IMR-90 (cell line): Measurements from ENCODE around the gene NOS2. TPM values are rescaled to one million over a fixed set of nuclear protein-coding genes. Genes with fewer than 3 reads are reported as not detected.
"Not testable (repeated sequence)": the region's sequence is repeated elsewhere in the genome, so short reads cannot be mapped to it uniquely, and the experiment has no call there.

Source experiments
- ATAC-seq: fragments of 200-7000 bp; cut with Tn5 transposase; 2 replicates; pipeline ENCODE4 v1.9.1; 2020; ENCODE audit warnings: low read depth, mild to moderate bottlenecking, moderate library complexity
- BruUV-seq: library from RNA; stranded (reverse); fragments of 400-500 nt; replicated peaks from 2 replicates; lab custom pipeline; 2021; lab: Mats Ljungman, UMichigan
- CTCF ChIA-PET: fragments of 300-600 bp; formaldehyde crosslinking; extraction: SDS; loops from one replicate; lab custom pipeline; 2021; ENCODE audit warnings: antibody characterized with exemption; lab: Yijun Ruan, JAX
- POLR2A ChIA-PET: fragments of 300-600 bp; sonication (Branson Sonifier 250); formaldehyde crosslinking; loops from one replicate; lab custom pipeline; 2022; ENCODE audit warnings: antibody characterized with exemption; ENCODE audit not compliant: unreplicated experiment; lab: Charles Lee
- DNase-seq: peaks from one replicate; pipeline ENCODE4 v3.0.0; 2013
- H2AFZ ChIP-seq: replicated peaks from 2 replicates; pipeline ENCODE3; 2013; ENCODE audit warnings: low read length, mild to moderate bottlenecking; ENCODE audit not compliant: poor library complexity
- H2AK5ac ChIP-seq: 2 replicates; pipeline ENCODE4 v1.6.1; 2013; ENCODE audit warnings: low read depth, low read length, inconsistent platforms
- H2AK9ac ChIP-seq: replicated peaks from 2 replicates; pipeline ENCODE3; 2013; ENCODE audit warnings: mild to moderate bottlenecking, low read depth, low read length, moderate library complexity; ENCODE audit not compliant: poor library complexity
- H2BK120ac ChIP-seq: 2 replicates; pipeline ENCODE4 v1.6.1; 2013; ENCODE audit warnings: low read depth, low read length, inconsistent platforms
- H2BK15ac ChIP-seq: 3 replicates; pipeline ENCODE4 v1.6.1; 2013; ENCODE audit warnings: low read depth, low read length, inconsistent platforms
- H2BK20ac ChIP-seq: 2 replicates; pipeline ENCODE4 v1.6.1; 2013; ENCODE audit warnings: low read depth, mild to moderate bottlenecking, inconsistent platforms, low read length, moderate library complexity
- H2BK5ac ChIP-seq: 2 replicates; pipeline ENCODE4 v1.6.1; 2013; ENCODE audit warnings: mild to moderate bottlenecking, low read depth, low read length, inconsistent platforms; ENCODE audit not compliant: poor library complexity, severe bottlenecking
- H3K14ac ChIP-seq: replicated peaks from 2 replicates; pipeline ENCODE4 v1.6.1; 2013; ENCODE audit warnings: low read depth, low read length, inconsistent platforms
- H3K18ac ChIP-seq: 2 replicates; pipeline ENCODE4 v1.6.1; 2013; ENCODE audit warnings: low read depth, low read length, control low read depth
- H3K23ac ChIP-seq: 2 replicates; pipeline ENCODE4 v1.6.1; 2013; ENCODE audit warnings: low read depth, low read length, inconsistent platforms
- H3K27ac ChIP-seq: 2 replicates; pipeline ENCODE4 v1.5.1; 2013; ENCODE audit warnings: mild to moderate bottlenecking, control low read depth, low read length; ENCODE audit not compliant: insufficient read depth
- H3K27me3 ChIP-seq: 2 replicates; pipeline ENCODE4 v1.6.1; 2013; ENCODE audit warnings: low read length; ENCODE audit not compliant: control insufficient read depth, insufficient read depth
- H3K36me3 ChIP-seq: 2 replicates; pipeline ENCODE4 v1.6.1; 2013; ENCODE audit warnings: low read length, mixed read lengths; ENCODE audit not compliant: control insufficient read depth, insufficient read depth
- H3K4ac ChIP-seq: 2 replicates; pipeline ENCODE4 v1.6.1; 2013; ENCODE audit warnings: low read depth, low read length, inconsistent platforms
- H3K4me1 ChIP-seq: 2 replicates; pipeline ENCODE4 v1.6.1; 2013; ENCODE audit warnings: low read length, mixed read lengths; ENCODE audit not compliant: control insufficient read depth, insufficient read depth
- H3K4me2 ChIP-seq: 2 replicates; pipeline ENCODE4 v1.6.1; 2013; ENCODE audit warnings: low read depth, mild to moderate bottlenecking, control low read depth, low read length, moderate library complexity
- H3K4me3 ChIP-seq: 2 replicates; pipeline ENCODE4 v1.5.1; 2013; ENCODE audit warnings: low read depth, mild to moderate bottlenecking, control low read depth, low read length, moderate library complexity; ENCODE audit not compliant: insufficient read depth
- H3K56ac ChIP-seq: 2 replicates; pipeline ENCODE4 v1.6.1; 2013; ENCODE audit warnings: low read length, inconsistent platforms; ENCODE audit not compliant: insufficient read depth; ENCODE audit errors: extremely low read depth
- H3K79me1 ChIP-seq, 2 experiments: 2 replicates each; pipeline ENCODE4 v1.6.1; 2013; ENCODE audit warnings: low read length in 2 of 2, inconsistent platforms in 1 of 2, low read depth in 1 of 2
- H3K9ac ChIP-seq: 2 replicates; pipeline ENCODE4 v1.6.1; 2013; ENCODE audit warnings: low read depth, low read length, control low read depth
- H3K9me1 ChIP-seq: 2 replicates; pipeline ENCODE4 v1.6.1; 2013; ENCODE audit warnings: low read length, inconsistent platforms; ENCODE audit not compliant: insufficient read depth
- H3K9me3 ChIP-seq: 2 replicates; pipeline ENCODE4 v1.6.1; 2013; ENCODE audit warnings: low read length; ENCODE audit not compliant: control insufficient read depth, insufficient read depth
- H4K20me1 ChIP-seq: 2 replicates; pipeline ENCODE4 v1.6.1; 2013; ENCODE audit warnings: low read length, inconsistent platforms; ENCODE audit not compliant: insufficient read depth
- H4K5ac ChIP-seq: 2 replicates; pipeline ENCODE4 v1.6.1; 2013; ENCODE audit warnings: mild to moderate bottlenecking, low read depth, low read length, control low read depth
- H4K8ac ChIP-seq, 2 experiments: 2 replicates each; pipeline ENCODE4 v1.6.1; 2013; ENCODE audit warnings: low read depth in 2 of 2, low read length in 2 of 2, control low read depth in 1 of 2, inconsistent platforms in 1 of 2
- H4K91ac ChIP-seq: 2 replicates; pipeline ENCODE4 v1.6.1; 2013; ENCODE audit warnings: low read depth, low read length, inconsistent platforms; ENCODE audit not compliant: insufficient read depth
- WGBS, 2 experiments: methylation state at CpG; one replicate each; pipeline versions ENCODE4 v1.1.5 to v1.1.7; 2013; ENCODE audit warnings: missing lambda C conversion rate in 2 of 2; ENCODE audit not compliant: insufficient read length in 1 of 2; ENCODE audit errors: extremely low coverage in 2 of 2; 5-methylcytosine and 5-hydroxymethylcytosine counted together
- dilution Hi-C: fragments of 300-500 bp; cut with HindIII; formaldehyde crosslinking; loops from one replicate; pipeline ENCODE4 v1.14.3; 2018; ENCODE audit warnings: low sequenced_read_pairs; ENCODE audit not compliant: unreplicated experiment
- in situ Hi-C: fragments of 300-500 bp; cut with MboI; formaldehyde crosslinking; loops from 3 replicates; pipeline ENCODE4 v1.14.3; 2019; ENCODE audit warnings: low sequenced_read_pairs, inconsistent platforms, mixed read lengths
- intact Hi-C: fragments of 100-400 bp; cut with micrococcal nuclease; formaldehyde crosslinking; loops from 2 replicates; pipeline ENCODE4 v1.10.0; 2022
- polyA plus RNA-seq, 3 experiments: library from polyadenylated mRNA; depleted of rRNA; stranded (reverse); fragments of >200 nt; gene quantifications; 2 replicates each; pipeline ENCODE4 v1.2.3, GENCODE V29; 2012; ENCODE audit warnings: low replicate concordance in 1 of 3
- total RNA-seq: library from RNA; depleted of rRNA; stranded (reverse); fragments of >200 nt; gene quantifications from 2 replicates; pipeline ENCODE4 v1.2.3, GENCODE V29; 2012

NOS2 gene
- total and polyA plus RNA-seq, 2 of the 4 experiments (the other 2 are of a cell fraction), result under 0.01 TPM; not detected in 1

DNA sequence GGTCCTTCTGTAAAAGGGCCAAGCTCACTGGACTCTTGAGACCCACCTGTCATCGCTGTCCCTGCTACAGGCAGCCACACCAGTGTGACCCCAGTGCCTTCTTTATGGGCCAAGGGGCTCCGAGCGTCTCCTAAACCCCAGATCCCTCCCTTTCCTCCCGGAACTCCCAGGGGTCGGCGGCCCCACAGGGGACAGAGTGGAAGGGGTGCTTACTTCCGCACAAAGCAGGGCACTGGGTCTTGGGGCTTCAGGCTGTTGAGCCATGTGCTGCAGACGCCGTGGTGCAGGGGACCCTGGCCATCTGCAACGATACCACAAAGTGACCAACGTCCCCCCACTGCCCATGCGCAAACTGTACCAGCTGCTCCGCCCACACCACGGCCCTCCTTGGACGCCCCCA, 39.4 kb downstream of the NOS2 start:
- BruUV-seq, H4K5ac ChIP-seq, ATAC-seq, H3K4me3 ChIP-seq, dilution Hi-C loops, H3K9me3 ChIP-seq, H3K14ac ChIP-seq, H4K20me1 ChIP-seq, H3K18ac ChIP-seq, H3K4me2 ChIP-seq, H3K56ac ChIP-seq, H2AK5ac ChIP-seq, H3K9me1 ChIP-seq, H2BK5ac ChIP-seq, H2AK9ac ChIP-seq, H3K9ac ChIP-seq, H2AFZ ChIP-seq, H2BK120ac ChIP-seq, H3K4me1 ChIP-seq, H4K8ac ChIP-seq, H2BK15ac ChIP-seq, H2BK20ac ChIP-seq, H3K27ac ChIP-seq, POLR2A ChIA-PET, H4K91ac ChIP-seq, H3K27me3 ChIP-seq, H3K79me1 ChIP-seq, H3K4ac ChIP-seq, H3K23ac ChIP-seq, DNase-seq, H3K36me3 ChIP-seq: not testable (repeated sequence)
- no CpG with 5 or more reads among the region's 15 CpGs for WGBS, 2 experiments
- intact Hi-C loops, result loop anchor here (1.0 kb wide), 1 partner anchor 119 kb away; no protein-coding TSS in a partner anchor
- CTCF ChIA-PET, result interaction anchor here (4.2 kb wide), 1 partner anchor 119 kb away, joined by 32 read pairs; no protein-coding TSS in a partner anchor
- in situ Hi-C loops, result loop anchor here (5.0 to 25.0 kb wide), 2 partner anchors 121 to 524 kb away; no protein-coding TSS in a partner anchor
